ENCODE data around the gene RBM14.

Gene RBM14

DNA sequence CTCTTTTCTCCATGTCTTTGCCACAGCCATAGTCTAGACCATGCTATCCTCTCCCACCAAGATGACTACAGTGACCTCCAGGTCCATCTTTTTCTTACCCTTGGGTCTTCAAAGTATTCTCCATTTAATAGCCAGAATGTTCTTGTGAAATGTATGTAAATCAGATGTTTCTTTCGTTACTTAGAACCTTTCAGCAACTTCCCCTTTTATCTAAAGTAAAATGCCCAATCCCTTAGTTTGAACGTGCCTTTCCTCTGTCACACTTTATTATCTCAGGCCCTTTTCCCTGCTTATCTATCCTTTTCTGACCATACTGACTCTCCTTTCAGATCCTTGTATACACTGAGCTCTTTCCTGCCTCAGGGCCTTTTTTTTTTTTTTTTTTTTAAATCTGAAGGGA is 43.3 kb downstream of the RBM14 start:
- TF ChIP-seq TARDBP (IDR thresholded peaks at IDR 0.05) (no peak), NFRKB (IDR thresholded peaks at IDR 0.05) (no peak), LEF1 (IDR thresholded peaks at IDR 0.05; ENCODE audit: borderline replicate concordance) (no peak), SP1 (IDR thresholded peaks at IDR 0.05) (no peak), ARNT (IDR thresholded peaks at IDR 0.05) (no peak), BHLHE40 (IDR thresholded peaks at IDR 0.05; ENCODE audit: borderline replicate concordance) (no peak), ELF4 (IDR thresholded peaks at IDR 0.05) (no peak), FOXK2 (IDR thresholded peaks at IDR 0.05) (no peak), L3MBTL2 (conservative IDR thresholded peaks at IDR 0.05) (no peak), FOXA1 (IDR thresholded peaks at IDR 0.05) (no peak), FOXM1 (IDR thresholded peaks at IDR 0.05; ENCODE audit: borderline replicate concordance) (no peak), CTBP1 (IDR thresholded peaks at IDR 0.05; ENCODE audit: borderline replicate concordance) (no peak), SUZ12 (IDR thresholded peaks at IDR 0.05) (no peak), HDGF (IDR thresholded peaks at IDR 0.05; ENCODE audit: borderline replicate concordance) (no peak)
- TF ChIP-seq, protein P1, sequence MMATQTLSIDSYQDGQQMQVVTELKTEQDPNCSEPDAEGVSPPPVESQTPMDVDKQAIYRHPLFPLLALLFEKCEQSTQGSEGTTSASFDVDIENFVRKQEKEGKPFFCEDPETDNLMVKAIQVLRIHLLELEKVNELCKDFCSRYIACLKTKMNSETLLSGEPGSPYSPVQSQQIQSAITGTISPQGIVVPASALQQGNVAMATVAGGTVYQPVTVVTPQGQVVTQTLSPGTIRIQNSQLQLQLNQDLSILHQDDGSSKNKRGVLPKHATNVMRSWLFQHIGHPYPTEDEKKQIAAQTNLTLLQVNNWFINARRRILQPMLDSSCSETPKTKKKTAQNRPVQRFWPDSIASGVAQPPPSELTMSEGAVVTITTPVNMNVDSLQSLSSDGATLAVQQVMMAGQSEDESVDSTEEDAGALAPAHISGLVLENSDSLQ (IDR thresholded peaks at IDR 0.05): no peak
- ChIA-PET CTCF (interaction anchor here (0.6 kb wide), 1 partner anchor 32 kb away, joined by 3 read pairs; no protein-coding TSS in a partner anchor), POLR2A (interaction anchor here (0.9 to 1.1 kb wide), 2 partner anchors 17 to 18 kb away, joined by 3 to 4 read pairs; partner anchors contain the start of gene RBM4B)
- no peak for DNase-seq (ENCODE audit: extremely low spot score)

DNA sequence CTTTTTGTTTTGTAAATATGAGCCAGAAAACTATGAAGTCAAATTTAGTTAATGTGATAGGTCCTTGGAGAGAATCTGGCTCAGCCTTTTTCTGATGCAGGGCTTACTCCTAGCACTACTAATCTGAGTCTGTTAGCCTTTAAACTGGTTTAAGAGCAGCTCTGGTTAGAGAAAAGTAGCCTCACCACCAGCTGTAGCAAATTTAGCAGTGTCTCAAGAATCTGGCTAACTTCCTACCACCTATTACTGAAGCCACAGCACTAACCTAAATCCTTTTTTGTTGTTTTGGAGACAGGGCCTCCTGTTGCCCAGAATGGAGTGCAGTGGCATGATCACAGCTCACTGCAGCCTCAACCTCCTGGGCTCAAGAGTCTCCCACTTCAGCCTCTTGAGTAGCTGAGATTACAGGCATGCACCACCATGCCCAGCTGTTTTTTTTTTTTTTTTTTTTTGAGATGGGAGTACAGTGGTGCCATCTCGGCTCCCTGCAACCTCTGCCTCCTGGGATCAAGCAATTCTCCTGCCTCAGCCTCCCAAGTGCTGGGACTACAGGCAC is 47.4 kb downstream of the RBM14 start:
- ChIA-PET CTCF (no interaction called here), POLR2A (interaction anchor here (1.4 to 1.7 kb wide), 2 partner anchors 13 to 14 kb away, joined by 3 to 5 read pairs; partner anchors contain the start of gene RBM4B)
- no peak for DNase-seq (ENCODE audit: extremely low spot score)
- no peak for TF ChIP-seq ARNT (IDR thresholded peaks at IDR 0.05)
- TF ChIP-seq HDGF (IDR thresholded peaks at IDR 0.05; ENCODE audit: borderline replicate concordance): no peak
- TF ChIP-seq L3MBTL2 (conservative IDR thresholded peaks at IDR 0.05): no peak
- no peak for TF ChIP-seq FOXK2 (IDR thresholded peaks at IDR 0.05)
- TF ChIP-seq, protein P1 (IDR thresholded peaks at IDR 0.05): no peak
- no peak for TF ChIP-seq ELF4 (IDR thresholded peaks at IDR 0.05)
- no peak for TF ChIP-seq BHLHE40 (IDR thresholded peaks at IDR 0.05; ENCODE audit: borderline replicate concordance)
- TF ChIP-seq TARDBP (IDR thresholded peaks at IDR 0.05): no peak
- TF ChIP-seq ZNF384 (IDR thresholded peaks at IDR 0.05): no peak
- TF ChIP-seq SP1 (IDR thresholded peaks at IDR 0.05): no peak
- no peak for TF ChIP-seq CTBP1 (IDR thresholded peaks at IDR 0.05; ENCODE audit: borderline replicate concordance)
- TF ChIP-seq SUZ12 (IDR thresholded peaks at IDR 0.05): no peak
- no peak for TF ChIP-seq LEF1 (IDR thresholded peaks at IDR 0.05; ENCODE audit: borderline replicate concordance)
- TF ChIP-seq FOXM1 (IDR thresholded peaks at IDR 0.05; ENCODE audit: borderline replicate concordance): no peak
- no peak for TF ChIP-seq FOXA1 (IDR thresholded peaks at IDR 0.05)
- TF ChIP-seq NFRKB (IDR thresholded peaks at IDR 0.05): no peak

DNA sequence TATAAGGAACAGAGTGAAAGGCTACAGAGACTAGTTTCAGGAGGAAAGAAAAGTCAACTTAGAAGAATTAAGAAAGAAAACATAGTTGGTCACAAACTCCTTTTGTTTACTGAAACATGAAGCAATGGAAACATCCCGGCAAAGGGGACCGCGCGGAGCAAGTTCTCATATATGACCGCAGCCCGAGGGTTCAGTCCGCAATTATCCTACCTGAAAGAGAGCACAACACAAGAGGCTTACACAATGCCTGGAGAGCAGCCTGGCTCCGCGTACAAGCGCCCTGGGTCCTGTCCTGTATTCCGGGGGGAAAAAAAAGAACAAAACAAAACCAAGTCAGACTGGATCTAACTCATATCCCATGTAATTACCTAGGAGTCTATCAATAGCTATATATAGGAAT is 48.9 kb downstream of the RBM14 start:
- ChIA-PET CTCF (no interaction called here), POLR2A (interaction anchor here (1.7 kb wide), 1 partner anchor 12 kb away, joined by 5 read pairs; the partner anchor contains the start of gene RBM4B)
- no peak for TF ChIP-seq TARDBP (IDR thresholded peaks at IDR 0.05)
- TF ChIP-seq NFRKB (IDR thresholded peaks at IDR 0.05): no peak
- TF ChIP-seq FOXM1 (IDR thresholded peaks at IDR 0.05; ENCODE audit: borderline replicate concordance): no peak
- DNase-seq (ENCODE audit: extremely low spot score): no peak

DNA sequence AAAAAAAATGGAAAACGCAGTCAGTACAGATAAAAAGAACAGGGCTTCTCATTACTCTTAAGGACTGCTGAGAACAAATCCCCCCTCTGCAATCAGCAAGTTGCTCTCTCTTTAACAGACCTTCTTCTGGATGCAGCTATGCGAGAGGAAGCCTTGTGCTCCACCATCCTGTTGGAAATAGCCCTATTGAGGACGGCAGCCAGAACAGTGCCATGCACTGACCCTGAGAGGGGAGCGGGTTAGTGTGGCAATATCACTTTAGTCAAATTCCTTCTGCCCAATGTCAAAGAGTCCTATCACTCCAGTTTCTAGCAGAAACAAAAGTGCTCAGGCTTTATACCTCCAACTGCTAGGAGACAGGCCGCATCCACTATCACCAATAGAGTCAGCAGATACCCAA is 54.4 kb downstream of the RBM14 start:
- POLR2A ChIA-PET: no interaction called here
- TF ChIP-seq SP1 (IDR thresholded peaks at IDR 0.05): no peak
- TF ChIP-seq FOXM1 (IDR thresholded peaks at IDR 0.05; ENCODE audit: borderline replicate concordance): no peak
- no peak for TF ChIP-seq TARDBP (IDR thresholded peaks at IDR 0.05)
- no peak for TF ChIP-seq L3MBTL2 (conservative IDR thresholded peaks at IDR 0.05)
- TF ChIP-seq LEF1 (IDR thresholded peaks at IDR 0.05; ENCODE audit: borderline replicate concordance): no peak
- no peak for TF ChIP-seq BHLHE40 (IDR thresholded peaks at IDR 0.05; ENCODE audit: borderline replicate concordance)
- no peak for TF ChIP-seq FOXA1 (IDR thresholded peaks at IDR 0.05)
- CTCF ChIA-PET: no interaction called here
- DNase-seq (ENCODE audit: extremely low spot score): no peak

DNA sequence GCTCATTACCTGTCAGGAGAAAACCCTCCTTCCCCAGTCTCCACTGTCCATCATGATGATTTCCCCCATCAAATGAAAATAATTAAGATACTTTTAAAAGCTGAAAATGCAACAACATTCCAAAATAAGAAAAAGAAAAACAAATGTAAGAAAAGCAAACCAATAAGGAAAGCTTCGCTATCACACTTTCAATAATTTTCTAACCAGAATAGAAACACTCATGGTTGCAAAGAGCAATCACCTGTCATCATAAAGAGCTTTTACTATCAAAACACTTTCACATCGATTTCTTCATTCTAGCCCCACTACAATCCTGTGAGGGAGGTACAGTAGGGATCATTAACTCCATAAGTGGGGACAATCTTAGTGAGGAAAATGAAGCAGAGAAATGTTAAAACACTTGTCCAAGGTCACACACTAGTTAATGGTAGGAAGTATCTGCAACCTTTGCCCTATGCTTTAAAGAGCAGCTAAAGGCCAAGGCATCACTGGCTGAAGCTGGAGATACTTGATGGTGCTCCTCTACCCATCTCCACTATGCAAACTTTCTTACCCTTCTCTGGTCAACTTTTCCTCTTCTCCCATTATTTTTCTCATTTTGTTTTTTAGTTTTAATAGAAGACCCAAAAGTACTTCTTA is 58.7 kb downstream of the RBM14 start:
- POLR2A ChIA-PET: no interaction called here

More for the DNA sequence above, 58.7 kb downstream of the RBM14 start:
- no peak for TF ChIP-seq LEF1 (IDR thresholded peaks at IDR 0.05; ENCODE audit: borderline replicate concordance)
- no peak for TF ChIP-seq TARDBP (IDR thresholded peaks at IDR 0.05)
- no peak for TF ChIP-seq L3MBTL2 (conservative IDR thresholded peaks at IDR 0.05)
- TF ChIP-seq FOXA1 (IDR thresholded peaks at IDR 0.05): no peak
- no peak for TF ChIP-seq NFRKB (IDR thresholded peaks at IDR 0.05)
- no peak for TF ChIP-seq FOXK2 (IDR thresholded peaks at IDR 0.05)
- no peak for TF ChIP-seq ELF4 (IDR thresholded peaks at IDR 0.05)
- TF ChIP-seq, protein P1 (IDR thresholded peaks at IDR 0.05): no peak
- TF ChIP-seq FOXM1 (IDR thresholded peaks at IDR 0.05; ENCODE audit: borderline replicate concordance): no peak
- TF ChIP-seq ARNT (IDR thresholded peaks at IDR 0.05): no peak
- TF ChIP-seq BHLHE40 (IDR thresholded peaks at IDR 0.05; ENCODE audit: borderline replicate concordance): no peak
- no peak for TF ChIP-seq HDGF (IDR thresholded peaks at IDR 0.05; ENCODE audit: borderline replicate concordance)
- no peak for TF ChIP-seq CTBP1 (IDR thresholded peaks at IDR 0.05; ENCODE audit: borderline replicate concordance)
- TF ChIP-seq ZNF384 (IDR thresholded peaks at IDR 0.05): no peak
- TF ChIP-seq SP1 (IDR thresholded peaks at IDR 0.05): no peak
- CTCF ChIA-PET: interaction anchor here (0.7 kb wide), 1 partner anchor 39 kb away, joined by 3 read pairs; no protein-coding TSS in a partner anchor
- no peak for DNase-seq (ENCODE audit: extremely low spot score)
